Thyroid gland (tissue), 4 donors: Measurements from ENCODE around the gene TLE4. TPM values are rescaled to one million over a fixed set of nuclear protein-coding genes. Genes with fewer than 3 reads are reported as not detected.

Experiments used
- DNase-seq, 2 donors: peaks; one replicate each; pipeline ENCODE4 v3.0.0-alpha.2; 2019
- H3K27ac ChIP-seq, 3 donors: fragments of 200-600 bp; sonication (generic); 1 replicate in 2 of 3; 2 replicates in 1 of 3; pipeline ENCODE4 v1.5.1; 2016 to 2019; ENCODE audit warnings: mild to moderate bottlenecking in 1 of 3, moderate library complexity in 1 of 3
- H3K27me3 ChIP-seq: fragments of 200-600 bp; sonication (generic); one replicate; pipeline ENCODE4 v1.5.1; 2019
- H3K36me3 ChIP-seq, 2 donors: fragments of 200-600 bp; sonication (generic); one replicate each; pipeline ENCODE4 v1.5.1; 2016 to 2019
- H3K4me1 ChIP-seq, 2 donors: fragments of 200-600 bp; sonication (generic); one replicate each; pipeline ENCODE4 v1.5.1; 2017 to 2019
- H3K4me3 ChIP-seq, 3 donors: fragments of 200-600 bp; sonication (generic); replicated peaks in 1 of 3; 1 replicate in 2 of 3; 2 replicates in 1 of 3; pipeline ENCODE4 v1.5.1; 2016; ENCODE audit warnings: mild to moderate bottlenecking in 1 of 3
- H3K9me3 ChIP-seq: fragments of 200-600 bp; sonication (generic); one replicate; pipeline ENCODE4 v1.5.1; 2017
- POLR2A ChIP-seq, 2 donors: fragments of 450-650 bp; IDR thresholded peaks; one replicate each; pipeline ENCODE4 v1.6.1; 2017; ENCODE audit warnings: antibody characterized with exemption in 2 of 2, mild to moderate bottlenecking in 2 of 2, moderate library complexity in 1 of 2
- WGBS, 2 donors: methylation state at CpG; one replicate each; pipeline ENCODE4 v1.1.5; 2017; 5-methylcytosine and 5-hydroxymethylcytosine counted together
- intact Hi-C: fragments of 100-400 bp; cut with DNase I; formaldehyde crosslinking; loops from one replicate; pipeline ENCODE4 v1.15.1; 2023
- total RNA-seq, 4 donors: library from RNA; depleted of rRNA; stranded (reverse); fragments of >200 nt; gene quantifications; one replicate each; pipeline ENCODE4 v1.2.3, GENCODE V29; 2016
- TF ChIP-seq, protein P1 (sequence below), 6 experiments: fragments of 200-600 bp in 3 of 6; fragments of 450-650 bp in 3 of 6; sonication (generic) in 3 of 6; IDR thresholded peaks; one replicate each; pipeline ENCODE4 v1.5.1; 2016 to 2019; ENCODE audit warnings: antibody characterized with exemption in 6 of 6, mild to moderate bottlenecking in 2 of 6, inconsistent platforms in 1 of 6, moderate library complexity in 1 of 6

The TLE4 gene
- total RNA-seq, 4 donors from 2014 or later: 40.3 to 64.2 (median 52.8) TPM

DNA sequence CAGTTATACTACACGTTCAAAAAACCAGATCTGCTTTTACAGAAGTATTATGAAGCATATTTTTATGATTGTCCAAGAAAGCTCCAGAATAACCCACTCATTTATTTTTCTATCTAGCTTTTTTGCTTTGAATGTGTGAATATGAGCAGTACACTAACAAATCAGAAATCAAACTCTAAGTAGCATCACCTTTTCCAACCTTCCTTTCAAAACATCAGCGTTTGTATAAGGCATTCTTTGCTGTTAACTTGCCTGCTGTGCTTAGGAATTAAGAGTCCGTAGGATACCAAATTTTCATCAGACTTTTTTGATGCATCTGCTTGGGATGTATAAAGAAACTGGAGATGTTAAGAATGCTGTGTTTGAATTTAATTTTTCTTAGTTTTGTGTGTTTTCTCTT is 3.8 kb downstream of the TLE4 start:
- Histone ChIP-seq H3K4me3 (no peak overlapping the region), H3K9me3 (no peaks in the 10 kb centered on the region), H3K27me3 (no peaks in the 10 kb centered on the region), H3K36me3 (no peaks in the 10 kb centered on the region), H3K4me1 (peaks cover 5 to 12% of the 10 kb centered on the region in 2 donors), H3K27ac (no peak overlapping the region)
- no peak for TF ChIP-seq POLR2A (IDR thresholded peaks at IDR 0.05)
- TF ChIP-seq, protein P1, sequence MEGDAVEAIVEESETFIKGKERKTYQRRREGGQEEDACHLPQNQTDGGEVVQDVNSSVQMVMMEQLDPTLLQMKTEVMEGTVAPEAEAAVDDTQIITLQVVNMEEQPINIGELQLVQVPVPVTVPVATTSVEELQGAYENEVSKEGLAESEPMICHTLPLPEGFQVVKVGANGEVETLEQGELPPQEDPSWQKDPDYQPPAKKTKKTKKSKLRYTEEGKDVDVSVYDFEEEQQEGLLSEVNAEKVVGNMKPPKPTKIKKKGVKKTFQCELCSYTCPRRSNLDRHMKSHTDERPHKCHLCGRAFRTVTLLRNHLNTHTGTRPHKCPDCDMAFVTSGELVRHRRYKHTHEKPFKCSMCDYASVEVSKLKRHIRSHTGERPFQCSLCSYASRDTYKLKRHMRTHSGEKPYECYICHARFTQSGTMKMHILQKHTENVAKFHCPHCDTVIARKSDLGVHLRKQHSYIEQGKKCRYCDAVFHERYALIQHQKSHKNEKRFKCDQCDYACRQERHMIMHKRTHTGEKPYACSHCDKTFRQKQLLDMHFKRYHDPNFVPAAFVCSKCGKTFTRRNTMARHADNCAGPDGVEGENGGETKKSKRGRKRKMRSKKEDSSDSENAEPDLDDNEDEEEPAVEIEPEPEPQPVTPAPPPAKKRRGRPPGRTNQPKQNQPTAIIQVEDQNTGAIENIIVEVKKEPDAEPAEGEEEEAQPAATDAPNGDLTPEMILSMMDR (IDR thresholded peaks at IDR 0.05): no peak
- intact Hi-C loops: no loop called here
- no peak for DNase-seq
- 82 to 86% methylated on average over 3 of the region's 3 CpGs for WGBS, 2 donors

DNA sequence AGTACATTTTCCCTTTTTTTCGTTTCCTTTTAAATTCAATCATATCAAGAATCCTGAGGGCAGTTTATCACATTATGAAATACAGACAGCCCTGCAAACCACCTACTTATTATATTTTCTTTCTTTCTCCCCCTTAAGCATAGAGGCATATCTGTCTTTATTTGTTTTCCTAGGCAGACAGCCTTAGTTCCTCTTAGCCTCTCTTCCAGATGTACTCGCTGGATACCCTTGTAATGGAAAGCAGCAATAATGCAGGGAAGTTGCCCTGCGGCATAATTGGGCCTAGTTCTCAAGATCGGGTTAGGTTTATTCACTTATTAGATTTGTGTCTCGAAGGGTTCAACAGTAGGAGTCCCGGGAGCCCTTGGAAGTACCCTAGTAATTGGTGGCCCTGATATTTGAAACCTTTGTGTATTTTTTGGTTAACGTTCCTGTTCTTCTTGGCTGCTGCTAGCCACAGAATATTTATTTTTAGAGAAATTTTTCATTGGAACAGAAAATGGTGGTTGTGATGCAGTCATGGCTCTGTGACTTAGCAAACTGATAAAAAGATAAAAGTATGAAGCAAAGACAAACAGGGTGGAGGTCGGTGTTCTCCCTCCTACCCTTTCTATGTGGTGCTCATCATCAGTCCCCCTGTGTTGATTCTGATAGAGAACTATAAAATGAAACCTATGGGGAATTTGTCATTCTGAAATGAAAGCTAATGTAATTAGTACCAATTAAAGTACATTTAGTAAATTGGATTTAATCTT is 6.4 kb downstream of the TLE4 start:
- intact Hi-C loops: no loop called here
- no peaks in the 10 kb centered on the region for H3K27me3 ChIP-seq
- no peaks in the 10 kb centered on the region for H3K9me3 ChIP-seq
- WGBS, 2 donors: 65 to 80% methylated on average over 8 of the region's 8 CpGs
- H3K4me1 ChIP-seq: peaks cover 0 to 8% of the 10 kb centered on the region in 2 donors
- DNase-seq: no peak
- H3K4me3 ChIP-seq: no peak overlapping the region
- TF ChIP-seq POLR2A (IDR thresholded peaks at IDR 0.05): no peak
- TF ChIP-seq, protein P1 (IDR thresholded peaks at IDR 0.05): no peak
- no peak overlapping the region for H3K27ac ChIP-seq
- no peaks in the 10 kb centered on the region for H3K36me3 ChIP-seq

DNA sequence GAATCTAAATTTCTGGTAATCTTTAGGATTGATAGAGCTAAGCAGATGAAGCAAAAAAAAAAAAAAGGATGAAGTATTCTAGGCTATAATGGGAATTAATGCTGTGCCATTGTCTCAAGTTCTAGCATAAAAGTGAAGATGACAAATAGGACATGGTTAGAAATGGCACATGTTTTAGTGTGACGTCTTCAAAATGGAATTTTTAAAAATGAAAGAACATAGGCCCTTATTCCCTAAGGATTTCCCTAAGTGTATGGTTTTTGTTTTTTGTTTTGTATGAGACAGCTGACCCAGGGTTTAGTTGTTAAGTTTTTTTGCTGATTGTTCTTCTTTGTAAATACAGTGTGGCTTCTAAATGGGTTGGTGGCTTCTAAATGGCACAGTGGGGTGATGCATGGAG is 7.1 kb downstream of the TLE4 start:
- TF ChIP-seq POLR2A (IDR thresholded peaks at IDR 0.05): no peak
- TF ChIP-seq, protein P1 (IDR thresholded peaks at IDR 0.05): no peak
- DNase-seq: no peak
- Histone ChIP-seq H3K27me3 (no peaks in the 10 kb centered on the region), H3K9me3 (no peaks in the 10 kb centered on the region), H3K4me1 (peaks cover 0 to 8% of the 10 kb centered on the region in 2 donors), H3K36me3 (no peaks in the 10 kb centered on the region), H3K27ac (no peak overlapping the region), H3K4me3 (no peak overlapping the region)
- 82 to 88% methylated on average over 1 of the region's 1 CpG for WGBS, 2 donors
- intact Hi-C loops: no loop called here

DNA sequence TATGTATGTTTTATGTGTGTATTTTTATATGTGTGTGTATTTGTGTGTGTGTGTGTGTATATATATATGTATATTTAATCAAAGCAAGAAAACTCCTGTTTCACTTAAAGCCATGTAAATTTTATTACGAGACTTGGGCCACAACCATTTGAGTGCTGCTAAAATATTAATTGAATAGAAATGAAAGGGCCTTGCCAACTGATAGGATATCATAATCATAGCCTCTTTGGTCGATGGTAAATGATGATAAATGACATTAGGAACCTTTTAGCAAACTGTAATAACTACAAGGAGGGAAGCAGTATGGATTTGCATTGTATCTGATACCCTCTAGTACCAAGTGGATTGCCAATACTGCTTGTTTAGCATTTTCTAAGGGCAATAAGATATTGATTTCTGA is 7.9 kb downstream of the TLE4 start:
- TF ChIP-seq POLR2A (IDR thresholded peaks at IDR 0.05): no peak
- TF ChIP-seq, protein P1 (IDR thresholded peaks at IDR 0.05): no peak
- no peak overlapping the region for H3K27ac ChIP-seq
- H3K27me3 ChIP-seq: no peaks in the 10 kb centered on the region
- H3K4me3 ChIP-seq: no peak overlapping the region
- no peaks in the 10 kb centered on the region for H3K36me3 ChIP-seq
- 93 to 98% methylated on average over 2 of the region's 2 CpGs for WGBS, 2 donors
- H3K9me3 ChIP-seq: no peaks in the 10 kb centered on the region
- intact Hi-C loops: no loop called here
- no peak for DNase-seq
- peaks cover 0 to 4% of the 10 kb centered on the region in 2 donors for H3K4me1 ChIP-seq

DNA sequence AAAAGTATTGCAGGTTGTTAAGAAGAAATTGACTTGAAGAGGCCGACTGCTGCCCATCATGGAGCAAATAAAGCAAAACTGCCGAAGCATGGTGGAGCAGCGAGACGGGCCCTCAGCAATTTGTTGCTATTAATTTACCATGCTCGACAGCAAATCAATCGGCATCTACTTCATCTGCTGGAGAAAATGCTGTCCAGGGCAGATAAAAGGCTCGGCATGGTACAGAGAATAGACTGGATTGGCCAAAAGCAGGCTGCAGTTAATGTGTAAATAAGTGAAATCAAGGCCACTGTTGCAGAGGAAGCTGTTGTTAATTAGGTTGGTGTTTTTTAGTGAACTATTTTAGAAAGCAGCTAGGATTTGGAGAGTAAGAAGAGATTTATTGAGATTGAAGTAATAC is 8.3 kb downstream of the TLE4 start:
- Histone ChIP-seq H3K36me3 (no peaks in the 10 kb centered on the region), H3K4me3 (no peak overlapping the region), H3K27ac (no peak overlapping the region), H3K27me3 (no peaks in the 10 kb centered on the region), H3K4me1 (peaks cover 0 to under 1% of the 10 kb centered on the region in 2 donors), H3K9me3 (no peaks in the 10 kb centered on the region)
- intact Hi-C loops: no loop called here
- DNase-seq: no peak
- 93 to 96% methylated on average over 7 of the region's 7 CpGs for WGBS, 2 donors
- no peak for TF ChIP-seq POLR2A (IDR thresholded peaks at IDR 0.05)
- TF ChIP-seq, protein P1 (IDR thresholded peaks at IDR 0.05): no peak
